Type B pancreatic cell (in vitro differentiated cells): ENCODE results near the gene MUC5B. TPM values are rescaled to one million over a fixed set of nuclear protein-coding genes. Genes with fewer than 3 reads are reported as not detected.
"Not testable (repeated sequence)": the region's sequence is repeated elsewhere in the genome, so short reads cannot be mapped to it uniquely, and the experiment has no call there.

ENCODE experiments used
- DNase-seq: peaks from one replicate; pipeline ENCODE4 v3.0.0; 2021; ENCODE audit warnings: mixed read lengths; ENCODE audit not compliant: unreplicated experiment; ENCODE audit errors: extremely low spot score
- H3K27ac Mint-ChIP-seq: 2 replicates; pipeline ENCODE4 v1.8.0; 2021; ENCODE audit warnings: mild to moderate bottlenecking, mixed read lengths
- H3K27me3 Mint-ChIP-seq: 2 replicates; pipeline ENCODE4 v1.8.0; 2021; ENCODE audit warnings: mixed read lengths
- H3K36me3 Mint-ChIP-seq: 2 replicates; pipeline ENCODE4 v1.8.0; 2021; ENCODE audit warnings: mixed read lengths
- H3K4me1 Mint-ChIP-seq: one replicate; pipeline ENCODE4 v1.8.0; 2021; ENCODE audit warnings: mixed read lengths; ENCODE audit not compliant: unreplicated experiment
- H3K4me3 Mint-ChIP-seq: 2 replicates; pipeline ENCODE4 v1.8.0; 2021; ENCODE audit warnings: mild to moderate bottlenecking, mixed read lengths
- H3K9me3 Mint-ChIP-seq: 2 replicates; pipeline ENCODE4 v1.8.0; 2021; ENCODE audit warnings: mixed read lengths
- total RNA-seq: library from RNA; stranded (reverse); gene quantifications from 2 replicates; pipeline ENCODE4 v1.2.1, GENCODE V29; 2021; ENCODE audit warnings: low replicate concordance
- TF ChIP-seq, protein P1 (sequence below): fragments of 200-600 bp; sonication (generic); conservative IDR thresholded peaks from 2 replicates; pipeline ENCODE4 v1.5.0; 2021; ENCODE audit warnings: antibody characterized with exemption, mild to moderate bottlenecking

Gene MUC5B
- total RNA-seq, 1 donor from 2014 or later = 2.0 TPM

DNA sequence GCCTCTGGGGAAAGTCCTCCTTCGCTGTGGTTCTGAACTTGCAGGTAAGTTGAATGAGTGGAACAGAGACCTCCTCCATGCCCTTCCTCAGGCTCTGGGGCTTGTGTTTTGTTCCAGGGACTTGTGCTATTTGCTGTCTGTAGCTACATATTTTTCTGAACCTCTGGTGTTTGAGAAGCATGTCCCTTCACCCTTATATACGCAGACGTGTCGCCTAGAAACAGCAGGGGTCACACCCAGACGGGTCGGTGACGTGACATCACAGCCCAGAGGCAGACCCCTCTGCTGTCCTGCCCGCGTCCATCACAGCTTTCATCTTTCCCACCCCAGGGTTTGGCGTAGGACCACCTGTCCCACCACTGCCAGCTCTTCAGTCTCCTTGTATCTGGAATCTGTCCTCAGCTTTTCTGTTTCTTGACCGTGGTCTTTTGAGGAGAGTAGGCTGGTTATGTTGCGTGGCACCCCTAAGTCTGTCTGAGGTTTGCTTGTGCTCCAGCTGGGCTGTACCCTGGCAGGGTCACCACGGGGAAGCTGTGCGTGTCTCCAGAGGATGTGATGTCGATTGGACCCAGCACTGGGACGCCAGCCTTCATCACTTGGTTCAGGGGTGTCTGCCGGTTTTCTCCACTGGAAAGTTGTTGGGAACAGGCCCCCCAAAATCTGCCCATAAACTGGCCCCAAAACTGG, 13.4 kb upstream of the MUC5B start:
- Mint-ChIP-seq H3K4me1 (no peaks in the 10 kb centered on the region), H3K9me3 (peaks cover 19% of the 10 kb centered on the region), H3K27me3 (peaks cover 30% of the 10 kb centered on the region), H3K27ac (no peak overlapping the region), H3K4me3 (no peak overlapping the region), H3K36me3 (no peaks in the 10 kb centered on the region)
- TF ChIP-seq, protein P1, sequence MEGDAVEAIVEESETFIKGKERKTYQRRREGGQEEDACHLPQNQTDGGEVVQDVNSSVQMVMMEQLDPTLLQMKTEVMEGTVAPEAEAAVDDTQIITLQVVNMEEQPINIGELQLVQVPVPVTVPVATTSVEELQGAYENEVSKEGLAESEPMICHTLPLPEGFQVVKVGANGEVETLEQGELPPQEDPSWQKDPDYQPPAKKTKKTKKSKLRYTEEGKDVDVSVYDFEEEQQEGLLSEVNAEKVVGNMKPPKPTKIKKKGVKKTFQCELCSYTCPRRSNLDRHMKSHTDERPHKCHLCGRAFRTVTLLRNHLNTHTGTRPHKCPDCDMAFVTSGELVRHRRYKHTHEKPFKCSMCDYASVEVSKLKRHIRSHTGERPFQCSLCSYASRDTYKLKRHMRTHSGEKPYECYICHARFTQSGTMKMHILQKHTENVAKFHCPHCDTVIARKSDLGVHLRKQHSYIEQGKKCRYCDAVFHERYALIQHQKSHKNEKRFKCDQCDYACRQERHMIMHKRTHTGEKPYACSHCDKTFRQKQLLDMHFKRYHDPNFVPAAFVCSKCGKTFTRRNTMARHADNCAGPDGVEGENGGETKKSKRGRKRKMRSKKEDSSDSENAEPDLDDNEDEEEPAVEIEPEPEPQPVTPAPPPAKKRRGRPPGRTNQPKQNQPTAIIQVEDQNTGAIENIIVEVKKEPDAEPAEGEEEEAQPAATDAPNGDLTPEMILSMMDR = no peak
- DNase-seq = peak; percentile 56

DNA sequence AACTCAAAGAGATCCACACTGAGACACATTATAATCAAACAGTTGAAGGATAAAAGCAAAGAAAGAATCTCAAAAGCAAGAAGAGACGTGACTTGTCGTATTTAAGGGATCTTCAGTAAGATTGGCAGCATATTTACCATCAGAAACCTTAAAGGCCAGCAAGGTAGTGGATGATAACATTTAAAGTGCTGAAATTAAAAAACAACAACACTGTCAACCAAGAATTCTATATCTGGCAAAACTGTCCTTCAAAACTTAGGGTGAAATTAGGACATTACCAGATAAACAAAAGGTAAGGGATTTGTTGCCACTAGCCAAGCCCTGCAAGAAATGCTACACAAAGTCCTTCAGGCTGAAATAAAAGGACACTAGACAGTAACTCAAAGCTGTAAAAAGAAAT, 11.0 kb upstream of the MUC5B start:
- H3K27me3 Mint-ChIP-seq = peaks cover 44% of the 10 kb centered on the region
- H3K36me3 Mint-ChIP-seq = no peaks in the 10 kb centered on the region
- no peak overlapping the region for H3K27ac Mint-ChIP-seq
- no peaks in the 10 kb centered on the region for H3K4me1 Mint-ChIP-seq
- TF ChIP-seq, protein P1 = no peak
- no peak overlapping the region for H3K4me3 Mint-ChIP-seq
- no peak for DNase-seq
- H3K9me3 Mint-ChIP-seq = peaks cover 19% of the 10 kb centered on the region

DNA sequence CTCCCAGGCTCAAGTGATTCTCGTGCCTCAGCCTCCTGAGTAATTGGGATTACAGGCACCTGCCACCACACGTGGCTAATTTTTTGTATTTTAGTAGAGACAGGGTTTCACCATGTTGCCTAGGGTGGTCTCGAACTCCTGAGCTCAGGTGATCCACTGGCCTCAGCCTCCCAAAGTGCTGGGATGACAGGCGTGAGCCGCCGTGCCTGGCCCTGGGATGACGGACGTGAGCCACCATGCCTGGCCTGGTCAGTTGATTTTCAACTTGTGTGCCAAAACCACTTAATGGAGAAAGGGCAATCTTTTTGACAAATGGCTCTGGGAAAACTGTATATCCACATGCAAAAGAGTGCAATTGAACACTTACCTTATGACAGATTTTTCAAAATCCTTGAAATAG, 7.0 kb upstream of the MUC5B start:
- peaks cover 42% of the 10 kb centered on the region for H3K27me3 Mint-ChIP-seq

DNA sequence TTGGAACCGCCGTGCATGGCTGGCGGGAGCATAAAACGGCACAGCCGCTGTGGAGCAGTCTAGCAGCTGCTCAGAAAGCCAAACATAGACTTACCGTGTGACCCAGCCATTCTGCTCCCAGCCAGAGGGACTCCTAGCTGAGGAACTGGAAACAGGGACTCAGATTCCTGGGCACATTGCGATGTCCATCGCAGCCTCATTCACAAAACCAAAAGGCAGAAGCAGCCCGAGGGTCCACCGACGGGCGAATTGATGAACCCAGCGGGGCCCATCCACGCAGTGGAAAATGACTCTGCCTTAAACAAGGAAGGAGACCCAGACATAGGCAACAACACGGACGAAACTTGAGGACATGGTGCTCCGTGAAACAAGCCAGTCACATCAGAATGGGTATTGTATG, 5.7 kb upstream of the MUC5B start:
- TF ChIP-seq, protein P1 = no peak
- H3K36me3 Mint-ChIP-seq = no peaks in the 10 kb centered on the region
- peaks cover 36% of the 10 kb centered on the region for H3K27me3 Mint-ChIP-seq
- H3K4me3 Mint-ChIP-seq = no peak overlapping the region
- H3K9me3 Mint-ChIP-seq = peaks cover 4% of the 10 kb centered on the region
- no peak for DNase-seq
- H3K4me1 Mint-ChIP-seq = no peaks in the 10 kb centered on the region
- no peak overlapping the region for H3K27ac Mint-ChIP-seq

More for the DNA sequence above, 7.0 kb upstream of the MUC5B start:
- H3K4me1 Mint-ChIP-seq, H3K36me3 Mint-ChIP-seq, DNase-seq, H3K4me3 Mint-ChIP-seq, H3K27ac Mint-ChIP-seq: not testable (repeated sequence)
- H3K9me3 Mint-ChIP-seq = peaks cover 12% of the 10 kb centered on the region

DNA sequence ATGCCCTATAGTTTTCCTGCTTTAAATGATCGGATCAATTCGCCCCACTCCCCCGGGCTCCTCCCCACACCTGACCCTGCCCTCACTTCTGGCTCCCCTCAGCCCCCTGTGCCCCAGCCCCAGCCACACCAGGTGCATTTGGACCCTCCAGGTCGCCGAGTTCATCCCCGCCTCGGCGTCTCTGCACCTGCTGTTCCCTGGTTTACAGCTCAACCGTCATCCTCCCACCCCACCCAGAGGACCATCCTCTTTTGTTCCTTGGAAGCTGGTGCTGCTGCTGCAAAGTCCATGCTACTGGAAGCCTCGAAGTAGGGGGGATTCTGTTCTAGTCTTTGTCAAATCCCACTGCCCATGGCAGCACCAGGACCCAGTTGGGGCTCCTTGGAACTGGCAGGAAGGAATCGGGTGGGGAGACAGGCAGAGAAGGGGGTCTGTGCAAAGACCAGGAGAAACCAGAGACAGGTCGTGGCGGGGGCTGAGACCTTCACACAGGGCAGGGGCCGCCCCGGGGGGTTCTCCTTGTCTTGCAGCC, 4.5 kb upstream of the MUC5B start:
- Mint-ChIP-seq H3K27me3 (peaks cover 31% of the 10 kb centered on the region), H3K4me3 (no peak overlapping the region), H3K27ac (no peak overlapping the region), H3K36me3 (no peaks in the 10 kb centered on the region), H3K4me1 (no peaks in the 10 kb centered on the region), H3K9me3 (peaks cover 2% of the 10 kb centered on the region)
- TF ChIP-seq, protein P1 = no peak
- DNase-seq = no peak

GRCh38 chr11:1218788-1219445, 3.9 kb upstream of the MUC5B start:
- TF ChIP-seq, protein P1 = no peak
- Mint-ChIP-seq H3K4me1 (no peaks in the 10 kb centered on the region), H3K27me3 (peaks cover 27% of the 10 kb centered on the region), H3K9me3 (no peaks in the 10 kb centered on the region), H3K4me3 (no peak overlapping the region), H3K36me3 (no peaks in the 10 kb centered on the region), H3K27ac (no peak overlapping the region)
- DNase-seq = no peak
